ENCODE results near the gene NATD1.

- no peak for TF ChIP-seq CTCF (IDR thresholded peaks at IDR 0.05)
- no peak for TF ChIP-seq POLR2A (IDR thresholded peaks at IDR 0.05)
These were observed 40.2 kb downstream of the NATD1 start for GRCh38 chr17:21212826-21213637.
